Ishikawa (cell line): ENCODE results near the gene QSOX2.

Experiments
- CEBPB ChIP-seq: IDR thresholded peaks from 2 replicates; pipeline ENCODE4 v1.6.1; 2012
- CREB1 ChIP-seq: IDR thresholded peaks from 2 replicates; pipeline ENCODE4 v1.6.1; 2012; ENCODE audit warnings: low read depth
- EGR1 ChIP-seq: IDR thresholded peaks from 2 replicates; pipeline ENCODE4 v1.6.1; 2012
- EP300 ChIP-seq: IDR thresholded peaks from 2 replicates; pipeline ENCODE4 v1.6.1; 2012; ENCODE audit warnings: borderline replicate concordance
- FOXM1 ChIP-seq: IDR thresholded peaks from 2 replicates; pipeline ENCODE4 v1.6.1; 2012; ENCODE audit warnings: low read depth, borderline replicate concordance
- MAX ChIP-seq: IDR thresholded peaks from 2 replicates; pipeline ENCODE4 v1.6.1; 2012
- NFIC ChIP-seq: IDR thresholded peaks from 2 replicates; pipeline ENCODE4 v1.6.1; 2012
- RAD21 ChIP-seq: IDR thresholded peaks from 2 replicates; pipeline ENCODE4 v1.6.1; 2012; ENCODE audit warnings: low read depth
- TAF1 ChIP-seq: IDR thresholded peaks from 2 replicates; pipeline ENCODE4 v1.6.1; 2012; ENCODE audit warnings: low read depth, mild to moderate bottlenecking
- TCF12 ChIP-seq: IDR thresholded peaks from 2 replicates; pipeline ENCODE4 v1.6.1; 2012; ENCODE audit warnings: low read depth
- TEAD4 ChIP-seq: IDR thresholded peaks from 2 replicates; pipeline ENCODE4 v1.6.1; 2012
- YY1 ChIP-seq: IDR thresholded peaks from 2 replicates; pipeline ENCODE4 v1.6.1; 2012; ENCODE audit warnings: low read depth
- ZBTB7A ChIP-seq: IDR thresholded peaks from 2 replicates; pipeline ENCODE4 v1.6.1; 2012; ENCODE audit warnings: low read depth
- TF ChIP-seq, protein P1 (sequence below): IDR thresholded peaks from 2 replicates; pipeline ENCODE4 v1.6.1; 2012
- TF ChIP-seq, protein P2 (sequence below): IDR thresholded peaks from 2 replicates; pipeline ENCODE4 v1.6.1; 2012; ENCODE audit warnings: low read depth, mild to moderate bottlenecking

The QSOX2 gene

GRCh38 chr9:136245219-136246150, at the start of gene QSOX2:
Gene QSOX2 (minus strand): TSS chr9:136245812. CDS start chr9:136245803, 9 bp downstream.
- TF ChIP-seq TEAD4 = no peak
- no peak for TF ChIP-seq EP300
- TF ChIP-seq MAX = peak; percentile 95
- TF ChIP-seq, protein P1, sequence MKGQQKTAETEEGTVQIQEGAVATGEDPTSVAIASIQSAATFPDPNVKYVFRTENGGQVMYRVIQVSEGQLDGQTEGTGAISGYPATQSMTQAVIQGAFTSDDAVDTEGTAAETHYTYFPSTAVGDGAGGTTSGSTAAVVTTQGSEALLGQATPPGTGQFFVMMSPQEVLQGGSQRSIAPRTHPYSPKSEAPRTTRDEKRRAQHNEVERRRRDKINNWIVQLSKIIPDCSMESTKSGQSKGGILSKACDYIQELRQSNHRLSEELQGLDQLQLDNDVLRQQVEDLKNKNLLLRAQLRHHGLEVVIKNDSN = peak; percentile 91
- TF ChIP-seq, protein P2, sequence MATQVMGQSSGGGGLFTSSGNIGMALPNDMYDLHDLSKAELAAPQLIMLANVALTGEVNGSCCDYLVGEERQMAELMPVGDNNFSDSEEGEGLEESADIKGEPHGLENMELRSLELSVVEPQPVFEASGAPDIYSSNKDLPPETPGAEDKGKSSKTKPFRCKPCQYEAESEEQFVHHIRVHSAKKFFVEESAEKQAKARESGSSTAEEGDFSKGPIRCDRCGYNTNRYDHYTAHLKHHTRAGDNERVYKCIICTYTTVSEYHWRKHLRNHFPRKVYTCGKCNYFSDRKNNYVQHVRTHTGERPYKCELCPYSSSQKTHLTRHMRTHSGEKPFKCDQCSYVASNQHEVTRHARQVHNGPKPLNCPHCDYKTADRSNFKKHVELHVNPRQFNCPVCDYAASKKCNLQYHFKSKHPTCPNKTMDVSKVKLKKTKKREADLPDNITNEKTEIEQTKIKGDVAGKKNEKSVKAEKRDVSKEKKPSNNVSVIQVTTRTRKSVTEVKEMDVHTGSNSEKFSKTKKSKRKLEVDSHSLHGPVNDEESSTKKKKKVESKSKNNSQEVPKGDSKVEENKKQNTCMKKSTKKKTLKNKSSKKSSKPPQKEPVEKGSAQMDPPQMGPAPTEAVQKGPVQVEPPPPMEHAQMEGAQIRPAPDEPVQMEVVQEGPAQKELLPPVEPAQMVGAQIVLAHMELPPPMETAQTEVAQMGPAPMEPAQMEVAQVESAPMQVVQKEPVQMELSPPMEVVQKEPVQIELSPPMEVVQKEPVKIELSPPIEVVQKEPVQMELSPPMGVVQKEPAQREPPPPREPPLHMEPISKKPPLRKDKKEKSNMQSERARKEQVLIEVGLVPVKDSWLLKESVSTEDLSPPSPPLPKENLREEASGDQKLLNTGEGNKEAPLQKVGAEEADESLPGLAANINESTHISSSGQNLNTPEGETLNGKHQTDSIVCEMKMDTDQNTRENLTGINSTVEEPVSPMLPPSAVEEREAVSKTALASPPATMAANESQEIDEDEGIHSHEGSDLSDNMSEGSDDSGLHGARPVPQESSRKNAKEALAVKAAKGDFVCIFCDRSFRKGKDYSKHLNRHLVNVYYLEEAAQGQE = peak; percentile 84
- TF ChIP-seq TCF12 = no peak
- TF ChIP-seq YY1 = peak; percentile 93
- no peak for TF ChIP-seq CEBPB
- peak; percentile 88 for TF ChIP-seq ZBTB7A
- peak; percentile 89 for TF ChIP-seq TAF1
- 0 out of 2 replicates have a peak, but pooled peaks have one; percentile 47 for TF ChIP-seq EGR1

GRCh38 chr9:136295055-136295454, 49.4 kb upstream of the QSOX2 start:
- no peak for TF ChIP-seq YY1
- TF ChIP-seq TEAD4 = no peak
- no peak for TF ChIP-seq EGR1
- TF ChIP-seq MAX = no peak
- TF ChIP-seq, protein P2 = no peak
- no peak for TF ChIP-seq RAD21
- TF ChIP-seq NFIC = no peak
- no peak for TF ChIP-seq TAF1
- TF ChIP-seq ZBTB7A = no peak
- TF ChIP-seq CREB1 = no peak
- no peak for TF ChIP-seq TCF12
- TF ChIP-seq CEBPB = no peak
- TF ChIP-seq FOXM1 = no peak
- TF ChIP-seq, protein P1 = no peak
- TF ChIP-seq EP300 = no peak

DNA sequence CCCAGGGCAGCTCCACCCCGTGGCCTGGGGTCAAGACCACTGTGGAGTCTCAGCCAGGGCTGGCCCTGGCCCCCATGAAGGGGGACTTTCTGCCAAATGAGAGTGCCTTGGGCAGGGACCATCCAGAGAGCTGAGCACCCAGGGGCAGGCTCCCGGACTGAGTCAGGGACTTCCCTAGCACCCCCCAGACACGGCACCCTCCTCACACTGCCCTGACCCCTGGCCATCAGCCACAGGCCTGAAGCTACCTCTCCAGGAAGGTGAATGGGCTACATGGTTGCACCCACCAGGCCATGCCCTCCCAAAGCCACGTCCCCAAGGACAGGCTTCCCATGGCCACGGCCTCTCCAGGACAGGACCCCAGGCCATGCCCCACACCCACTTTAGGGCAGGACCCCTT, 48.8 kb upstream of the QSOX2 start:
- TF ChIP-seq FOXM1 = no peak
- TF ChIP-seq NFIC = no peak
- TF ChIP-seq CEBPB = no peak

GRCh38 chr9:136293476-136294077, 48.0 kb upstream of the QSOX2 start:
- TF ChIP-seq CEBPB (no peak), TCF12 (no peak), ZBTB7A (no peak), NFIC (no peak), YY1 (no peak), CREB1 (no peak), RAD21 (no peak), TEAD4 (no peak), MAX (no peak), FOXM1 (no peak), TAF1 (no peak), EP300 (no peak), EGR1 (no peak)
- TF ChIP-seq, protein P1 = no peak
- TF ChIP-seq, protein P2 = no peak
